SW 1271 (cell line): ENCODE data around the gene ABLIM2.

Source experiments
- DNase-seq, 2 experiments: peaks; one replicate each; lab custom pipeline; 2025; lab: John Stamatoyannopoulos, UW

ABLIM2 gene

DNA sequence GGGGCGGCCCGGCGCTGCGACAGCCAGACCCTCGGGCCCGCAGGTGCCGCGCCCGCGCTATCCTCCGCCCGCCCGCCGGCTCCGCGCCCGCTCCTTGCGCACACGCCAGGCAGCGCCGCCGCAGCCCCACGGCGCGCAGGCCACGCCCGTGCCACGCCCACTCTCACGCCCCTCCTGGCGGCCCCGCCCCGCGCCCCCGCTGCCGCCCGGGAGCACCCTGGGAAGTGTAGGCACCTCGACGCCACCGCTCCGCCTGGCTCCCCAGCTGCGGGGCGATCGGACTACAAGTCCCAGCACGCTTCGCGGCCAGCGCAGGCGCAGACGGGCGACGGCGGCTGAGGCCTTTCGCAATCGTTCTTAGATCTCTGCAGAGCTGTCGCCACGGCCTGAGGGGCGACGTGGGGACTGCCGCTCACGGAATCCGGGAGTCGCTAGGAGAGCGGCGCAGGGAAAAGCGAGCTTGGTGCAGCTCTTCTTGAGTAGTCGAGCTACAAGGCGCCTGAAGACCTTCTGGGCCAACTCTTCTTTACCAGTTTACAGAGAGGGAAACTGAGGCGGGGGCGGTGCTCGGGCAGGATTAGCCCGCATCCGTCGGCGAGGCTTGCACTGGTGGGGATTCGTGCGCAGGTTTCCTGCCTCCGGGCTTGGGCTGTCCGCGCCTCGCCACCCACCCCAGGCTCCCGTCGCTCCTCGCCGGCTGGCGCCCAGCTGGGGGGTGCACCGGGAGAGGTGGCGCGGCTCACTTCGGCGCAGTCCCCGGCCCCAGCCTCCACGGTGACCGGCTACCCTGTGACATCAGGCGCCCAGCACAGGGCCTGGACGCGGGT is at the start of gene ABLIM2:
Gene ABLIM2, minus strand, starts transcription at position 104 of the 827 bp plus-strand sequence. CDS start 124 bp downstream, outside the sequence.
- DNase-seq: peak; percentile 86 to 92

GRCh38 chr4:8207314-8207713 is 48.7 kb upstream of the ABLIM2 start:
- DNase-seq: no peak

DNA sequence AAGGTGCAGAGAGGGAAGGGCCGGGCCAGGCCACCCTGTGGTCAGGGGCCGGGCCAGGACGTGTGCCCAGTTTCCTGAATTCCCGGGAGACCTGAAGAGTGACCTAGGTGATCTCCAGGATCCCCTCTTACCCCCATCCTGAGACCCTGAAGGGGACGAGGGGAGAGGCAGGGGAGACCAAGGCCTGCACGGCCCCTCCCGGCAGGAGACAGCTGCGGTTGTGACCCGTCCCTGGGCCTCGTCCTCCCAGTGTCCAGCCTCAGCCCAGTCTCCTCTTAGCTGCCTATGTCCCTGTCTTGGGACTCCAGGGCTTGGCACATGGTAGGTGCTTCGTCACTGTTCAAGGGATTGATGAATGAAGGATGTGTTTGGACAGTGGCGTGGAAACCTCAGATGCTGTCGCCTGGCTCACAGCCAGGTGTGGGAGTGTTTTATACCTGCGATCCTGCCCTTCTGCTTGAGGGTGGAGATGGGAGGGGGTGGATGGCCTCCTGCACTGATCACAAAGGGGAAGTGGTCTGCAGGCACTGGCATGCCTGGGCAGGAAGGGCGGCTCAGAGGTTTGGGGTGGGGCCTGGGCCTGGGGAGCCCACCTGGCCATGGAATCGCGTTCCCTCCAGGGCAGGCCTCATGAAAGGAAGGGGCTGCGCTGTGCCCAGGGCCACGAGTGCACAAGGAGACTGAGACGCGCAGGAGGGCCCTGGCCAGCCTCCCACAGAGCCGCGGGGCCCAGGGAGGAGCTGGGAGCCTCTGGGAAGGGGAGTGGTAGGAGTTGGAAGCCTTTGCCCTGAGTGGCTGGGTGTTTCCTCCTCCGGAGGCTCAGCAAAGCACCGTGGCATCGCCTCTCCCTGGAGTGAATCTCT is 47.4 kb upstream of the ABLIM2 start:
- DNase-seq: no peak

- DNase-seq: no peak
Measured at GRCh38 chr4:8205241-8205707, 46.7 kb upstream of the ABLIM2 start.

- DNase-seq: no peak
Measured at GRCh38 chr4:8204576-8205227, 46.1 kb upstream of the ABLIM2 start.

DNA sequence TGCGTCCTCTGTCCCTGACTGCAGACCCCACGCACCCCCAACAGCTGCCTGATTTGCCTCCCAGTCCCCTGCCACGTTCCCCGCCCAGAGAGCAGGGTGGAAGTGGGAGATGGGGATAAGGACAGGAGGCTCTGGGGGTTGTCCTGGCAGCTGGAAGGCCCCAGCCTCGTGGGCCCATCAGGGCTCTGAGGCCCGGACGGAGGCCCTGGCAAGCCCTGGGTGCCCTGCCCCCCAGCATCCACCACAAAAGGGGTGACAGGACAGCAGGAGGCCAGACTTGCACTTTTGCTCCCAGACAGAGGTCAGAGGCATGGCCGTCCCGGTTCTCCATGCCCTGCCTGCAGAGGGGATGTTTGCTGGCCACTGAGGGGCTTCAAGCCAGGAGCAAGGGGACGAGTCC is 45.2 kb upstream of the ABLIM2 start:
- no peak for DNase-seq

DNA sequence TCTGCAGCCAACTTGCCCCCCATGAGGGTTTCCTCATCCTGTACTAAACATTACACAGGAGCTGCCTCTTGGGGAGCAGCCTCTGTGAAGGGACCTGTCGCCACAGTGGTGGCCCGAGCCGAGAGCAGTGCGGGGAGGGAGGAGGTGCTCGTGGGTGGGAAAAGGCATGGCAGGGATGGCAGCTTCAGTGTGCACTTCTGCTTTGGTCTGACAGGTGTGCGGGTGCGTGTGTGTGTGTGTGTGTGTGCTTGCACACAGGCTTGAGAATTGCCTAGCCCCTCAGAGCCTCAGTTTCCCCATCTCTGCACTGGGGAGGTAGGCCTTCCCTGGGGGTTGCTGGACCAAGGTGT is 44.4 kb upstream of the ABLIM2 start:
- no peak for DNase-seq

- no peak for DNase-seq
Measured at GRCh38 chr4:8202108-8203051, 43.8 kb upstream of the ABLIM2 start.

GRCh38 chr4:8201321-8201781 is 42.7 kb upstream of the ABLIM2 start:
- no peak for DNase-seq

GRCh38 chr4:8200302-8200975 is 41.8 kb upstream of the ABLIM2 start:
- DNase-seq: no peak

DNA sequence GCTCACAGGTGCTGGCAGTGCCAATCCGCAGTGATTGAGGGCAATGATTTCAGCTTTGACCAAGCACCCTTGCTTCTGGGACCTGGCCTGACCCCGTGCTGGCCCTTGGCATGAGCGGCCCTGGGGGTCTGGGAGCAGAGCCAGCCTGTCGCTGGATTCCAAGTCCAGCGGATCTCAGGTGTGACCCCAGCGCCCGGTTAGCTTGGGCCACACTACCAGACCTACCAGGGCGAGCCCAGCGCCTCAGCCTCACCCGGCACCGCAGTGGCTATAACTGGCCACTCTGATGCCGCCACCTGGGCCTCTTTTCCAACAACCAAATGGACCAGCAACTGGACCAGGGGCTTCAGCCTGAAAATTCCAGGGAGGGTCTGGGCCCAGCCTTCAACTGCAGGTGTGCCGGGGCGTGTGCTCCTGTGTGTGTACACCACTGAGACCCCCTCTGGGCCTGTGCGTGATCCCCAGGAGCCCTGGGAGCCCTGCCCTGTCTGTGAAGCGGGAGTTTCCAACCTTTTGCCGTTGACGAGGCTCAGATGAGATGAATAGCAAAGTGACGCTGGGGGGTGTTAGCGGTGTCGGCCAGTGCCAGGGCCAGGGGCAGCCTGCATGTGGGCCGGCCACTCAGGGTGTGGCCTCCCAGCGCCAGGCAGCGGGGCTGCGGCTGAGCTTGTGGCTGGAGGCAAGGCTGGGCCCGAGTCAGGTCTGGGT is 41.1 kb upstream of the ABLIM2 start:
- DNase-seq: no peak

DNA sequence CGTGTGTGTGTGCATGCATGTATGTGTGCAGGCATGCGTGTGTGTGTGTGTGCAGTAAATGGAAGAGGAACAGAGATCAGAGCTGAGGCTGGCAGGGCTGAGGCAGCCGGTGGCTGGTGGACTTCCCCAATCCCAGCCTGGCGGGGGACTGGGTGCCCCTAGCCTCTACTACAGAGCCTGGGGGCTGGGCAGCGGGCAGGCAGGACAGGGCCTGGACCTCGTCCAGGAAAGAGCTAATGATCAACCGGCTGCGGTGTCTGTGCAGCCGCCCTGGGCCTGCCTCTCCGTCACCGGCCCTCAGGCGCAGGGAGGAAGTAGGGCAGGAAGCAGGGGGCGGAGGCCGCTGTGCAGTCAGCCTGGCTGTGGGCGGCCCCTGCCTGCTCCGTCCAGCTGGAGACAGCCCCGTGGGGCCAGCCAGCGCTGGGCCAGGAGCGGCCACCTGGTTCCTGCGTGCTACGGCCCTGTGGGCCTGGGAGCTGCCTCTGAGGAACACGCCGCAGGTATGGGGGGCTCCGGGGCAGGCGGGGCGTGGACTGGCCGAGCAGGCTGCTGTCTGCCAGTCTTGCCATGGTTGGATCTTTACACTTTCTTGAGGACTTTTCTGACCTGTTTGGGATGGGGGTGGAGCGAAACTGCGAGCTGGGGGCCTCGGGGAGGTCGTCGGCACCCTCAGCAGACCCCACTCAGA is 40.4 kb upstream of the ABLIM2 start, which contains the start of gene SH3TC1:
Gene SH3TC1, plus strand, starts transcription at position 385 of the 688 bp plus-strand sequence. CDS start 5,905 bp downstream, outside the sequence.
- peak; percentile 50 to 73 for DNase-seq

- no peak for DNase-seq
Measured at GRCh38 chr4:8198206-8198905, 39.7 kb upstream of the ABLIM2 start.

DNA sequence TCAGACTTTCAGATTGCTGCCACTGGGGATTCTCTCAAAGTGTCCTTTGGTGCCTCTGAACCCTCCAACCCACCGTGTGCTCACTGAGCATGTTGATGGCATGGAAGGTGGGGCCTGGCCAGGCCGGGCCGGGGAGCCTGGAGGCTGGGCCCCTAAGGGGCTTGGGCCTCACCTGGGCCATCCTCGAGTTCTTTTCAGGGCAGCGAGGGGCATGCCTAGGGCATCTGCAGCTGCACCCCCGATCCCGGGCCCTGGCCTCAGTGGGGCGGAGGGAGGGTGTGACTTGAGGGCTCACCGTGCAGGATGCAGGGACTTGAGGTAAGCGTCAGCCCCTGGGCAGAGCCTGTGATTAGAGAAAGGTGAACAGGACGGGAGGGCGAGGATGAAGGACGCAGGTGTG is 38.9 kb upstream of the ABLIM2 start:
- no peak for DNase-seq

DNA sequence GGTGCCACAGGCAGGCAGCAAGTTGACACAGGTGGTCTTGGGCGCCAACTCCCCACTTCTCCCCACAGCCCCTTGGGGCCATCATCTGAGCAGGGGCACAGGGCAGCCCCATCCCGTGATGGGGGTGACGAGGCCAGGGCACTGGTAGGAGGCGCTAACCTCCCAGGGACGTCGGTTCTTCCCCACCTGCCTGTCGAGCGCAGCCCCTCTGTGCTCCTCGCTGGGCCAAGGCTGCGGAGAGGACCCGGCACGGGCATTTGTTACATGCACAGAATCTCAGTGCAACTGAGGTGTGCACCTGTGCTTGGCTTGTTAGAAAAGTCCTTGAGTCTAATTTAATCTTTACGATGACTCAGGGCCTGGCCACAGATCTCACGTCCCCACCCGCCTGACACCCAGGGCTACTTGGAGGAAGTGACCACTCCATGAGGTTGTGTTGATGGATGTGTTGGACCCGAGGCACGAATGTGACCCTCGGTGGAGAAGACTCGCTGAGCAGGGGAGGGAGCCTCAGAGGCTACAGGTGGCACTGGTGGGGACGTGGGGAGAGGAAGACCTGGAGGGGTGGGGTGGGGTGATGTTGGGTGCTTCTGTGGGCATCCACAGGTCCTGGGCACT is 37.3 kb upstream of the ABLIM2 start:
- no peak for DNase-seq

- no peak for DNase-seq
Measured at GRCh38 chr4:8195431-8195830, 36.8 kb upstream of the ABLIM2 start.

GRCh38 chr4:8194306-8195242 is 36.0 kb upstream of the ABLIM2 start:
- DNase-seq: no peak
